ENCODE measurements around the gene ILF3. TPM values are rescaled to one million over a fixed set of nuclear protein-coding genes. Genes with fewer than 3 reads are reported as not detected.

The ILF3 gene
- total and polyA plus RNA-seq, 2 of the 13 experiments (the other 11 are each of a cell fraction or from before 2014, with no cell fraction given) = 120 to 173 TPM

DNA sequence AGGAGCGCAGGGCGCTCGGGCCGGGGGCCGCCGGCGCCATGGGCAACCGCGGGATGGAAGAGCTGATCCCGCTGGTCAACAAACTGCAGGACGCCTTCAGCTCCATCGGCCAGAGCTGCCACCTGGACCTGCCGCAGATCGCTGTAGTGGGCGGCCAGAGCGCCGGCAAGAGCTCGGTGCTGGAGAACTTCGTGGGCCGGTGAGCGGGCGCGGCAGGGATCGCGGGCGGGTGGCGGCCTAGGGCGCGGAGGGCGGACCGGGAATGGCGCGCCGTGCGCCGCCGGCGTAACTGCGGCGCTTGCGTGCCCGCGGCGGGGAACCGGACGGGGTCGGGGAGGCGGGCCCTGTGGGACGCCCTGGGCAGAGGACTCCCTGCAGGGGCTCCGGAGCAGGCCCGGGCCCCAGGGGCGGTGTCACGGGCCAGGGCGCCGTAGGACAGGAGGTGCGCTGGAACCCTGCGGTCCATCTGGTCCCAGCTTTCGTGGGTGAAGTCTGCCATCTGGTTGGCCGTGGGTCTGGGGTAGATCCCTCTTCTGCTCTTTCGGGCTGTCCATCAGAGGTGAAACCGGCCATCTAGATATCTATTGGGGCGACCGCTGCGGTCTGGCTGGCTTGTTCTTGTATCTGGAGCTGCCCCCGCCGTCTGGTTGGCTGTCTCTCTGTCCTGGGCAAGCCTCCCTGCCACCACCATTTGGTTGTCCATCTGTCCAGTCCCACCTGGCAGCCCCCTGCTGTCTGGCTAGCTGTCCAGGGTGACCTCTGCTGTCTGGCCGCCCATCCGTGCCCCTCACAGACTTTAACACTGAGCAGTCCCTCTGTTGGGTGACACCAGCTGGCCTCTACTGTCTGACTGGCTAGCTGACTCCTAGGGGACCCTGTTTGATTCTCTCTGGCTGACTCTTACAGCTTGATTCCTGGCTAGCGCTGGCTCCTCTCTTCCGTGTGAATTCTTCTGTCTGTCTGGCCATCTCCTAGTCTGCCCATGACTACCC, 64.4 kb downstream of the ILF3 start (continued):
- TF ChIP-seq, protein P1, sequence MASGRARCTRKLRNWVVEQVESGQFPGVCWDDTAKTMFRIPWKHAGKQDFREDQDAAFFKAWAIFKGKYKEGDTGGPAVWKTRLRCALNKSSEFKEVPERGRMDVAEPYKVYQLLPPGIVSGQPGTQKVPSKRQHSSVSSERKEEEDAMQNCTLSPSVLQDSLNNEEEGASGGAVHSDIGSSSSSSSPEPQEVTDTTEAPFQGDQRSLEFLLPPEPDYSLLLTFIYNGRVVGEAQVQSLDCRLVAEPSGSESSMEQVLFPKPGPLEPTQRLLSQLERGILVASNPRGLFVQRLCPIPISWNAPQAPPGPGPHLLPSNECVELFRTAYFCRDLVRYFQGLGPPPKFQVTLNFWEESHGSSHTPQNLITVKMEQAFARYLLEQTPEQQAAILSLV (CRISPR knock-in tag; IDR thresholded peaks at IDR 0.05; ENCODE audit: borderline replicate concordance) = no peak
- TF ChIP-seq KLF11 (CRISPR knock-in tag; IDR thresholded peaks at IDR 0.05) (no peak), MTF2 (CRISPR knock-in tag; IDR thresholded peaks at IDR 0.05; ENCODE audit: borderline replicate concordance) (0 out of 2 replicates have a peak, but pooled peaks have one; percentile 37), ZNF224 (CRISPR knock-in tag; IDR thresholded peaks at IDR 0.05) (no peak), ZNF609 (CRISPR knock-in tag; IDR thresholded peaks at IDR 0.05; ENCODE audit: borderline replicate concordance) (no peak; the same call in 1 of the 2 replicates), ZSCAN25 (CRISPR knock-in tag; IDR thresholded peaks at IDR 0.05) (no peak), PHF5A (CRISPR knock-in tag; IDR thresholded peaks at IDR 0.05; ENCODE audit: low read depth, unreplicated experiment) (no peak), ZNF12 (CRISPR knock-in tag; IDR thresholded peaks at IDR 0.05) (no peak), DMAP1 (CRISPR knock-in tag; IDR thresholded peaks at IDR 0.05) (no peak), ZNF543 (CRISPR knock-in tag; IDR thresholded peaks at IDR 0.05) (no peak), YEATS2 (CRISPR knock-in tag; IDR thresholded peaks at IDR 0.05; ENCODE audit: borderline replicate concordance) (no peak), ZSCAN22 (CRISPR knock-in tag; IDR thresholded peaks at IDR 0.05) (peak; percentile 97), LCORL (IDR thresholded peaks at IDR 0.05) (no peak), LCORL (CRISPR knock-in tag; IDR thresholded peaks at IDR 0.05) (no peak), ZNF570 (CRISPR knock-in tag; IDR thresholded peaks at IDR 0.05; ENCODE audit: borderline replicate concordance) (no peak), MEIS2 (CRISPR knock-in tag; IDR thresholded peaks at IDR 0.05) (peak; percentile 13), ERF (CRISPR knock-in tag; IDR thresholded peaks at IDR 0.05) (no peak; the same call in 1 of the 2 replicates), PHF8 (CRISPR knock-in tag; IDR thresholded peaks at IDR 0.05) (peak; percentile 57; the same call in 1 of the 2 replicates), HBP1 (CRISPR knock-in tag; IDR thresholded peaks at IDR 0.05; ENCODE audit: low read depth) (no peak), ZNF317 (CRISPR knock-in tag; IDR thresholded peaks at IDR 0.05) (no peak), AHR (CRISPR knock-in tag; IDR thresholded peaks at IDR 0.05) (no peak), ZNF788 (CRISPR knock-in tag; IDR thresholded peaks at IDR 0.05; ENCODE audit: borderline replicate concordance) (no peak)
- TF ChIP-seq, protein P2, sequence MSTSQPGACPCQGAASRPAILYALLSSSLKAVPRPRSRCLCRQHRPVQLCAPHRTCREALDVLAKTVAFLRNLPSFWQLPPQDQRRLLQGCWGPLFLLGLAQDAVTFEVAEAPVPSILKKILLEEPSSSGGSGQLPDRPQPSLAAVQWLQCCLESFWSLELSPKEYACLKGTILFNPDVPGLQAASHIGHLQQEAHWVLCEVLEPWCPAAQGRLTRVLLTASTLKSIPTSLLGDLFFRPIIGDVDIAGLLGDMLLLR (CRISPR knock-in tag; IDR thresholded peaks at IDR 0.05) = peak; percentile 73; the same call in 1 of the 2 replicates

Data from HepG2 (cell line).